HCT116 (cell line): ENCODE measurements around the gene LIMD2. TPM values are rescaled to one million over a fixed set of nuclear protein-coding genes. Genes with fewer than 3 reads are reported as not detected.

ENCODE experiments used
- ATAC-seq: fragments of 200-7000 bp; cut with Tn5 transposase; 2 replicates; pipeline ENCODE4 v1.9.1; 2020; ENCODE audit warnings: mild to moderate bottlenecking, moderate library complexity
- BruUV-seq: library from RNA; stranded (reverse); fragments of 400-500 nt; replicated peaks from 2 replicates; lab custom pipeline; 2021; lab: Mats Ljungman, UMichigan
- CTCF ChIA-PET: fragments of 300-600 bp; sonication (Branson Sonifier 250); formaldehyde crosslinking; loops from one replicate; lab custom pipeline; 2021; ENCODE audit warnings: antibody characterized with exemption; lab: Charles Lee
- POLR2A ChIA-PET: fragments of 300-600, 350-600 bp; sonication (Branson Sonifier 250); formaldehyde crosslinking; loops from one replicate; lab custom pipeline; 2021; ENCODE audit warnings: antibody characterized with exemption; lab: Charles Lee
- RAD21 ChIA-PET, 2 experiments: fragments of 300-600 bp; sonication (Branson Sonifier 250); formaldehyde crosslinking; loops; one replicate each; lab custom pipeline; 2023; ENCODE audit warnings: low total read pairs in 2 of 2; ENCODE audit not compliant: uncharacterized antibody in 2 of 2, unreplicated experiment in 2 of 2, low non-redundant PET in 1 of 2; lab: Charles Lee
- DNase-seq: peaks from one replicate; pipeline ENCODE4 v3.0.0-alpha.2; 2010; ENCODE audit warnings: low read depth, low spot score
- H2AFZ ChIP-seq: fragments of 200-600 bp; shearing (Covaris generic), sonication (generic); 2 replicates; pipeline ENCODE4 v1.6.1; 2017; ENCODE audit warnings: low read depth, mixed run types, mixed read lengths, antibody characterized with exemption, low read length; ENCODE audit not compliant: poor library complexity, severe bottlenecking
- H3K27ac ChIP-seq: 2 replicates; pipeline ENCODE4 v1.5.1; 2012; ENCODE audit warnings: low read depth, low read length
- H3K27me3 ChIP-seq: fragments of 200-600 bp; sonication (generic); 2 replicates; pipeline ENCODE4 v1.6.1; 2016; ENCODE audit warnings: mixed run types, low read length, mixed read lengths; ENCODE audit not compliant: insufficient read depth
- H3K36me3 ChIP-seq, 2 experiments: fragments of 200-500 bp in 1 of 2; fragments of 200-600 bp in 1 of 2; sonication (Bioruptor generic) in 1 of 2; sonication (generic) in 1 of 2; 2 replicates each; pipeline versions ENCODE4 v1.5.1 to v1.6.1; 2014 to 2016; ENCODE audit warnings: low read length in 2 of 2, inconsistent platforms in 1 of 2, mixed read lengths in 1 of 2, mixed run types in 1 of 2; ENCODE audit not compliant: insufficient read depth in 2 of 2, control insufficient read depth in 1 of 2
- H3K4me1 ChIP-seq, 2 experiments: fragments of 200-600 bp in 1 of 2; sonication (generic) in 1 of 2; 2 replicates each; pipeline versions ENCODE4 v1.5.1 to v1.6.1; 2012 to 2017; ENCODE audit warnings: low read length in 2 of 2, inconsistent platforms in 1 of 2, mild to moderate bottlenecking in 1 of 2, mixed read lengths in 1 of 2, mixed run types in 1 of 2, moderate library complexity in 1 of 2; ENCODE audit not compliant: insufficient read depth in 2 of 2, control insufficient read depth in 1 of 2
- H3K4me2 ChIP-seq: fragments of 200-600 bp; sonication (generic); 2 replicates; pipeline ENCODE4 v1.6.1; 2017; ENCODE audit warnings: mixed run types, low read length, mixed read lengths
- H3K4me3 ChIP-seq, 2 experiments: fragments of 200-600 bp in 1 of 2; sonication (generic) in 1 of 2; replicated peaks in 1 of 2; 2 replicates each; pipeline ENCODE4 v1.5.1; 2011 to 2016; ENCODE audit warnings: low read length in 2 of 2, control low read depth in 1 of 2, low read depth in 1 of 2, mild to moderate bottlenecking in 1 of 2, mixed read lengths in 1 of 2, mixed run types in 1 of 2
- H3K79me2 ChIP-seq: fragments of 200-600 bp; sonication (generic); 2 replicates; pipeline ENCODE4 v1.6.1; 2017; ENCODE audit warnings: mild to moderate bottlenecking, mixed run types, low read length, moderate library complexity, mixed read lengths; ENCODE audit not compliant: insufficient read depth
- H3K9ac ChIP-seq: fragments of 200-600 bp; sonication (generic); 2 replicates; pipeline ENCODE4 v1.6.1; 2016; ENCODE audit warnings: low read length, mixed read lengths
- H3K9me2 ChIP-seq: fragments of 200-600 bp; sonication (generic), shearing (Covaris generic); 2 replicates; pipeline ENCODE4 v1.6.1; 2017; ENCODE audit warnings: mixed run types, mild to moderate bottlenecking, moderate library complexity; ENCODE audit not compliant: insufficient read depth
- H3K9me3 ChIP-seq, 2 experiments: fragments of 200-500 bp in 1 of 2; fragments of 200-600 bp in 1 of 2; sonication (Bioruptor generic) in 1 of 2; sonication (generic) in 1 of 2; 2 replicates each; pipeline ENCODE4 v1.6.1; 2014 to 2017; ENCODE audit warnings: low read length in 2 of 2, mixed read lengths in 2 of 2, inconsistent platforms in 1 of 2, low read depth in 1 of 2, mild to moderate bottlenecking in 1 of 2, mixed run types in 1 of 2, moderate library complexity in 1 of 2; ENCODE audit not compliant: control insufficient read depth in 1 of 2, insufficient read depth in 1 of 2
- H4K20me1 ChIP-seq: fragments of 200-600 bp; sonication (generic), shearing (Covaris generic); 2 replicates; pipeline ENCODE4 v1.6.1; 2017; ENCODE audit warnings: mixed run types, mild to moderate bottlenecking, moderate library complexity; ENCODE audit not compliant: insufficient read depth
- CBX3 ChIP-seq: IDR thresholded peaks from 2 replicates; pipeline ENCODE4 v1.6.1; 2012; ENCODE audit warnings: low read depth
- CEBPB ChIP-seq: IDR thresholded peaks from 2 replicates; pipeline ENCODE4 v1.6.1; 2012; ENCODE audit warnings: low read depth
- EGR1 ChIP-seq: IDR thresholded peaks from 2 replicates; pipeline ENCODE4 v1.6.1; 2012; ENCODE audit warnings: low read depth
- ELF1 ChIP-seq: IDR thresholded peaks from 2 replicates; pipeline ENCODE4 v1.6.1; 2012; ENCODE audit warnings: low read depth, borderline replicate concordance
- EZH2 ChIP-seq: fragments of 200-600 bp; sonication (generic); IDR thresholded peaks from 2 replicates; pipeline ENCODE4 v1.6.1; 2017; ENCODE audit warnings: antibody characterized with exemption, mixed run types
- FOSL1 ChIP-seq: IDR thresholded peaks from 2 replicates; pipeline ENCODE4 v1.6.1; 2012; ENCODE audit warnings: low read depth
- POLR2A ChIP-seq: IDR thresholded peaks from 2 replicates; pipeline ENCODE4 v1.7.0; 2011; ENCODE audit warnings: borderline replicate concordance; ENCODE audit not compliant: insufficient read depth, insufficient read length; ENCODE audit errors: extremely low read depth
- POLR2AphosphoS5 ChIP-seq: IDR thresholded peaks from 2 replicates; pipeline ENCODE4 v1.6.1; 2011; ENCODE audit warnings: mild to moderate bottlenecking, low read depth, low read length, moderate library complexity
- RAD21 ChIP-seq: IDR thresholded peaks from 2 replicates; pipeline ENCODE4 v1.6.1; 2012; ENCODE audit warnings: low read depth, mild to moderate bottlenecking
- SIN3A ChIP-seq: IDR thresholded peaks from 2 replicates; pipeline ENCODE4 v1.6.1; 2012; ENCODE audit warnings: low read depth
- SP1 ChIP-seq: IDR thresholded peaks from 2 replicates; pipeline ENCODE4 v1.6.1; 2012; ENCODE audit warnings: low read depth
- SRF ChIP-seq: IDR thresholded peaks from 2 replicates; pipeline ENCODE4 v1.6.1; 2012; ENCODE audit warnings: low read depth
- TCF7L2 ChIP-seq: IDR thresholded peaks from 2 replicates; pipeline ENCODE4 v1.7.0; 2011; ENCODE audit warnings: borderline replicate concordance, inconsistent platforms; ENCODE audit not compliant: insufficient read depth, insufficient read length; ENCODE audit errors: extremely low read depth
- YY1 ChIP-seq: IDR thresholded peaks from 2 replicates; pipeline ENCODE4 v1.6.1; 2011; ENCODE audit warnings: low read length, low read depth, moderate library complexity, mild to moderate bottlenecking; ENCODE audit not compliant: insufficient replicate concordance; ENCODE audit errors: extremely low read depth
- ZFX ChIP-seq: fragments of 450-650 bp; IDR thresholded peaks from 2 replicates; pipeline ENCODE4 v1.6.1; 2017
- intact Hi-C: fragments of 100-400 bp; cut with micrococcal nuclease; formaldehyde crosslinking; loops from 2 replicates; pipeline ENCODE4 v1.10.0; 2022
- total RNA-seq: library from RNA; stranded (reverse); gene quantifications from one replicate; pipeline ENCODE4 v1.2.1, GENCODE V29; 2021; ENCODE audit not compliant: unreplicated experiment
- TF ChIP-seq, protein P1 (sequence below): IDR thresholded peaks from 2 replicates; pipeline ENCODE4 v1.6.1; 2011; ENCODE audit warnings: mild to moderate bottlenecking, low read length, moderate library complexity; ENCODE audit not compliant: insufficient replicate concordance; ENCODE audit errors: extremely low read depth
- TF ChIP-seq, protein P2 (sequence below): IDR thresholded peaks from 2 replicates; pipeline ENCODE4 v1.6.1; 2012
- TF ChIP-seq, protein P3 (sequence below), 3 experiments: fragments of 200-600 bp in 1 of 3; sonication (generic) in 1 of 3; IDR thresholded peaks in 2 of 3; conservative IDR thresholded peaks in 1 of 3; 2 replicates each; pipeline ENCODE4 v1.5.1; 2012 to 2017; ENCODE audit warnings: low read depth in 2 of 3, low read length in 2 of 3, antibody characterized with exemption in 1 of 3, borderline replicate concordance in 1 of 3, control low read depth in 1 of 3, mild to moderate bottlenecking in 1 of 3, mixed read lengths in 1 of 3, mixed run types in 1 of 3, moderate library complexity in 1 of 3; ENCODE audit not compliant: insufficient read depth in 1 of 3
- TF ChIP-seq, protein P4 (sequence below): IDR thresholded peaks from 2 replicates; pipeline ENCODE4 v1.6.1; 2012

Gene LIMD2
- total RNA-seq, 1 experiment from 2014 or later, result 8.4 TPM

DNA sequence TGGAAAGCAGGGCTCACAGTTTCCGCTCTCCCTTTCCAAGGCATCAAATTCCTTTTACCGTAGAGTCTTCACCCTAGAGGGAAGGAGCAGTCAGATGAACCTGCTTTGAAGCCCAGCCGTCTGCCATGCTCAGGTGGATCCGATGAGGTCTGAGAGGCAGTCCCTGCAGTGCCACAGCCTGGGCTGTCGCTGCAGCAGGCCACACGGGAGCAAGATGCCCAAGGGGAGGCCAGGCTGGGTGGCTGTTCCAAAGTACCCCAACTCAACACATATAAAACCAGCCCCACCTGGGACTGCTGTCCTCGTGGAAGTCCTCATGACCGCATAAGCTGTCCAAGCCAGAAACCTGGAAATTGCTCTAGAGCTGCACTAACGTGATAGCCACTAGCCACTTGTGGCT is 4.9 kb upstream of the LIMD2 start:
- DNase-seq, result no peak
- ChIA-PET RAD21 (no interaction called here), POLR2A (no interaction called here), CTCF (no interaction called here)
- Histone ChIP-seq H3K36me3 (peaks cover 0 to 11% of the 10 kb centered on the region in 2 experiments; a peak in 1 of 4 replicates), H3K79me2 (no peaks in the 10 kb centered on the region), H4K20me1 (no peaks in the 10 kb centered on the region), H3K9me3 (no peaks in the 10 kb centered on the region), H2AFZ (no peak overlapping the region), H3K4me2 (no peak overlapping the region), H3K27ac (no peak overlapping the region), H3K9ac (no peak overlapping the region), H3K27me3 (no peaks in the 10 kb centered on the region), H3K4me3 (no peak overlapping the region), H3K4me1 (peaks cover 5 to 8% of the 10 kb centered on the region in 2 experiments; a peak in 3 of 4 replicates)
- intact Hi-C loops, result no loop called here
- no peak for ATAC-seq
- no TSS peak for BruUV-seq
- TF ChIP-seq, protein P1, sequence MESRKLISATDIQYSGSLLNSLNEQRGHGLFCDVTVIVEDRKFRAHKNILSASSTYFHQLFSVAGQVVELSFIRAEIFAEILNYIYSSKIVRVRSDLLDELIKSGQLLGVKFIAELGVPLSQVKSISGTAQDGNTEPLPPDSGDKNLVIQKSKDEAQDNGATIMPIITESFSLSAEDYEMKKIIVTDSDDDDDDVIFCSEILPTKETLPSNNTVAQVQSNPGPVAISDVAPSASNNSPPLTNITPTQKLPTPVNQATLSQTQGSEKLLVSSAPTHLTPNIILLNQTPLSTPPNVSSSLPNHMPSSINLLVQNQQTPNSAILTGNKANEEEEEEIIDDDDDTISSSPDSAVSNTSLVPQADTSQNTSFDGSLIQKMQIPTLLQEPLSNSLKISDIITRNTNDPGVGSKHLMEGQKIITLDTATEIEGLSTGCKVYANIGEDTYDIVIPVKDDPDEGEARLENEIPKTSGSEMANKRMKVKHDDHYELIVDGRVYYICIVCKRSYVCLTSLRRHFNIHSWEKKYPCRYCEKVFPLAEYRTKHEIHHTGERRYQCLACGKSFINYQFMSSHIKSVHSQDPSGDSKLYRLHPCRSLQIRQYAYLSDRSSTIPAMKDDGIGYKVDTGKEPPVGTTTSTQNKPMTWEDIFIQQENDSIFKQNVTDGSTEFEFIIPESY, result no peak
- TF ChIP-seq, protein P2, sequence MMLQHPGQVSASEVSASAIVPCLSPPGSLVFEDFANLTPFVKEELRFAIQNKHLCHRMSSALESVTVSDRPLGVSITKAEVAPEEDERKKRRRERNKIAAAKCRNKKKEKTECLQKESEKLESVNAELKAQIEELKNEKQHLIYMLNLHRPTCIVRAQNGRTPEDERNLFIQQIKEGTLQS, result no peak
- TF ChIP-seq, protein P3, sequence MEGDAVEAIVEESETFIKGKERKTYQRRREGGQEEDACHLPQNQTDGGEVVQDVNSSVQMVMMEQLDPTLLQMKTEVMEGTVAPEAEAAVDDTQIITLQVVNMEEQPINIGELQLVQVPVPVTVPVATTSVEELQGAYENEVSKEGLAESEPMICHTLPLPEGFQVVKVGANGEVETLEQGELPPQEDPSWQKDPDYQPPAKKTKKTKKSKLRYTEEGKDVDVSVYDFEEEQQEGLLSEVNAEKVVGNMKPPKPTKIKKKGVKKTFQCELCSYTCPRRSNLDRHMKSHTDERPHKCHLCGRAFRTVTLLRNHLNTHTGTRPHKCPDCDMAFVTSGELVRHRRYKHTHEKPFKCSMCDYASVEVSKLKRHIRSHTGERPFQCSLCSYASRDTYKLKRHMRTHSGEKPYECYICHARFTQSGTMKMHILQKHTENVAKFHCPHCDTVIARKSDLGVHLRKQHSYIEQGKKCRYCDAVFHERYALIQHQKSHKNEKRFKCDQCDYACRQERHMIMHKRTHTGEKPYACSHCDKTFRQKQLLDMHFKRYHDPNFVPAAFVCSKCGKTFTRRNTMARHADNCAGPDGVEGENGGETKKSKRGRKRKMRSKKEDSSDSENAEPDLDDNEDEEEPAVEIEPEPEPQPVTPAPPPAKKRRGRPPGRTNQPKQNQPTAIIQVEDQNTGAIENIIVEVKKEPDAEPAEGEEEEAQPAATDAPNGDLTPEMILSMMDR (IDR thresholded peaks at IDR 0.05 in 2 of 3, conservative IDR thresholded peaks at IDR 0.05 in 1 of 3; ENCODE audit: borderline replicate concordance in 1 of 3, insufficient read depth in 1 of 3, low read depth in 2 of 3, low read length in 2 of 3), result no peak
- TF ChIP-seq YY1 (no peak), CBX3 (no peak), ZFX (no peak), SIN3A (no peak), SP1 (no peak), SRF (no peak), FOSL1 (no peak), ELF1 (no peak), EGR1 (no peak), POLR2AphosphoS5 (no peak), POLR2A (no peak), CEBPB (no peak), EZH2 (no peak), TCF7L2 (no peak), RAD21 (no peak)
- TF ChIP-seq, protein P4, sequence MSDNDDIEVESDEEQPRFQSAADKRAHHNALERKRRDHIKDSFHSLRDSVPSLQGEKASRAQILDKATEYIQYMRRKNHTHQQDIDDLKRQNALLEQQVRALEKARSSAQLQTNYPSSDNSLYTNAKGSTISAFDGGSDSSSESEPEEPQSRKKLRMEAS, result no peak
- TF ChIP-seq, all 23 proteins: peak for 0
- no peaks in the 10 kb centered on the region for H3K9me2 ChIP-seq
